HPDE6-E6E7 (cell line): ENCODE results near the gene CTBP2.
"Not testable (repeated sequence)": the region's sequence is repeated elsewhere in the genome, so short reads cannot be mapped to it uniquely, and the experiment has no call there.

ENCODE experiments used
- DNase-seq: peaks from one replicate; pipeline ENCODE4 v3.0.0; 2011; ENCODE audit warnings: missing footprints; ENCODE audit errors: extremely low spot score

CTBP2 gene

GRCh38 chr10:125158601-125159485 lies 1.5 kb downstream of the CTBP2 start:
- DNase-seq, result no peak

- no peak for DNase-seq
Measured at GRCh38 chr10:125158275-125158600, 2.1 kb downstream of the CTBP2 start.

DNA sequence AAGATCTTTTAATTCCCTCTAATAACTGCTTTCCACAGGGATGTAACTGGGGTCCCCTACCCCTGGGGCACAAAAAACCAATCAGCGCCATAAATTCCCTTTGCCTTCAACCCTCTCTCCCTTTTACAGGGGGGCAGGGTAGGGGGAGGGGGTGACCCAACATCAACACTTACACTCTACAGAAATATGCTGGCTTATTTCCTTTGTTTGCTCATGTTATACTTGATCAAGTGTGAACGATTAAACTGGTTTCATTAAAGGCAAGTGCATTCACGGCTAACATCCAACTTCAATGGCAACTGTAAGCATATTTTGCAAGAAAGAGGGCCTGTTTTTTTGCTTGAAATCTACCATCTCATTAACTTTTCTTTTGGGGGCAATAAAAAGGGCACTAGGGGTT lies 2.9 kb downstream of the CTBP2 start:
- no peak for DNase-seq

GRCh38 chr10:125156739-125157480 lies 3.5 kb downstream of the CTBP2 start:
- DNase-seq, result no peak

- no peak for DNase-seq
Measured at GRCh38 chr10:125156196-125156595, 4.2 kb downstream of the CTBP2 start.

- DNase-seq, result no peak
Measured at GRCh38 chr10:125155101-125155500, 5.3 kb downstream of the CTBP2 start.

- DNase-seq, result no peak
Measured at GRCh38 chr10:125154529-125154928, 5.8 kb downstream of the CTBP2 start.

- no peak for DNase-seq
Measured at GRCh38 chr10:125153703-125154490, 6.5 kb downstream of the CTBP2 start.

DNA sequence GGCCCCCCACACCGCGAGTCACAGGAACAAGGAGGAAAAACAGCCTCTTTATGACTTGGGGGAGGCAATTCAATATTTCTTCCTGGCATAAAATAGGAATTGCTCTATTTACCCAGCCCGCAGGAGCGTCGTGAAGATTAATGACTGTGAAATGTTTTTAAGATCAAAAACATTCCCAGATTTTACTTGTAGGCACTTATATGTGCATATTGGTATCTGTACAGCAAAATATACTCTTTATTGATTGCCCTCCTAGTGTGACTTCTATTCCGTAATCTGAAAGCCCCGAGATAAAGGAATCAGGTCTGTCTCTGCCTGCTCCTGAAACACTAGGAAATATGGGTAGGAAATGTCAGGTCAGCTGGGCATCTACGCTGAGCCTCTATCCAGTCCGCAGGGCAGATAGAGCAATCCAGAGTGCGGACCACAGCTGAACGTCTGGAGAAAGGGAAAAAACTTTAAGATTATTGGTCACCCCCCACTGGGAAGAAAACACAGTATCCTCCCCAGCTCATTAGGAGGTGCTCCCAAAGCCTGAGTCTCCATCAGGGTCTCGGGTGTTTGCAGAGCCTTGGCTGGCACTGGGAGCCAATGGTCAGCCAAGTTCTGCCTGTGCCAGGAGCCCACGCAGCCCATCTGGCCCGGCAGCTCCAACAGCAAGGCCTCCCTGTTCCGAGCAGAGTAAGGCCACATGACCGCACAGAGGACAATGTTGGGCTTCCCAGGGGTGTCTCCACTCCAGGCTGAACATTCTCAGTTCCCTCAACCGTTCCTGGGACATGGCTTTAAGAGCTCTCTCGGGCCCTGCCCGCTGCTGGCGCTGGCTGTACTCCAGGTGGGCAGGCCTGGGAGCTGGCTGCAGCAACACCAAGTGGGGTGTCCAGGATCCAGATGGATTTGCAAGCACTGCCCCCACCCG lies 7.7 kb downstream of the CTBP2 start:
- DNase-seq, result no peak

DNA sequence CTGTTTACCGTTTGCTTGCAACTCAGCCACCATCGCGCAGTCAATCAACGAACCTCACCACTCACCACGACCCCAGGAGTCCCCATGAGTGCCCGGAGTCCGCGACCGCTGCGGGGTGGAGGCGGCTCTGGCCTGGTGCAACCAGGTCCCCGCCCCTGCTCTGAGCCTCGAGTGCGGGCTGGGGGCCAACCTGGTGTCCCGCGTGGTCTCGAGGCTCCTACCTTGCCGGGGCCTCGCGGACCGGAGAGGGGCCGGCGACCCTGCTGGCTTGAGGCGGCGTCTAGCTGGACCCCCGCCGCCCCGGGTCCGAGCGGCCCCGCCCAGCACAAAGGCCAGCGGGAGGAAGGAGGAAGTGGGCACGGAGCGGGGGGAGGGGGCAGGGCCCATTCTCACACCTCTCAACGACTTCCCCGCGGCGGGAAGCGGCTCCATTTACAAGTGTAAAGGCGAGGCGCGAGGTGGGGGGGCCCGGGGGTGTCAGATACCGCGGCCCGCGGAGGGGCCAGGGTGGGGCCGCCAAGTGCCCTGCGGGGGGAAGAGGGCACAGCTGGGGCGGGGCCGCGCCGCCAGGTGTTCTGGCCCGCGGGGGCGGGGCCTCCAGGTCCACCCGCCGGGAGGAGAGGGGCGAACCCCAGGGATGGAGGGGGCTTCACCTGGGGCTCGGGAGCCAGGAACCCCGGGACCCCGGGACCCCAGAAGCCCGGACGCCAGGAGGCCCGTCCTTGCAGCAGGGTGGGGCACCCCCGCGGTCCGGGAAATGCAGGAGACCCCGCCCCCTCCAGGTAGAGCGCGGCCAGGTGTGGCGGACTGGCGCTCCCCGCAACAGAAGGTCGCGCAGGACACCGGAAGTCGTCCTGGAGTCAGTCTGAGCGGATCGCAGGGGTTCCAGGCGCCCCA lies 8.6 kb downstream of the CTBP2 start:
- DNase-seq, result no peak

DNA sequence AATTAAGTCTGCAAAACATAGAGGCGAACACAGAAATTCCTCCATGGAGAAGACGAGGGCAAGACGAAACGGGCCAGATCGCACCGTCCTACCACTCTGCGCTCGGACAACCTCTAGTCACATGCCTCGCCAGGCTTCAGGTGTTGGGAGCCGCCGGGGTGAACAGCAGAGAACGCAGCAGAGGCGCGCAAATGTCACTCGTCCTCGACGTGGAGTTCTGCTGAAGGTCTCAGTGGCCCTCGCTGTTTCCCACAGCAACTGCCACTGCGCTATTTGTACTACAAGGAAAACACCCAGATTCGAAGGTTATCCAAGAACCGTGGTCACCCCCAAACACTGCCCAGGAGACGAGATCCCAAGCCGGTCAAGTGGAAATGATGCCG lies 9.2 kb downstream of the CTBP2 start:
- no peak for DNase-seq

DNA sequence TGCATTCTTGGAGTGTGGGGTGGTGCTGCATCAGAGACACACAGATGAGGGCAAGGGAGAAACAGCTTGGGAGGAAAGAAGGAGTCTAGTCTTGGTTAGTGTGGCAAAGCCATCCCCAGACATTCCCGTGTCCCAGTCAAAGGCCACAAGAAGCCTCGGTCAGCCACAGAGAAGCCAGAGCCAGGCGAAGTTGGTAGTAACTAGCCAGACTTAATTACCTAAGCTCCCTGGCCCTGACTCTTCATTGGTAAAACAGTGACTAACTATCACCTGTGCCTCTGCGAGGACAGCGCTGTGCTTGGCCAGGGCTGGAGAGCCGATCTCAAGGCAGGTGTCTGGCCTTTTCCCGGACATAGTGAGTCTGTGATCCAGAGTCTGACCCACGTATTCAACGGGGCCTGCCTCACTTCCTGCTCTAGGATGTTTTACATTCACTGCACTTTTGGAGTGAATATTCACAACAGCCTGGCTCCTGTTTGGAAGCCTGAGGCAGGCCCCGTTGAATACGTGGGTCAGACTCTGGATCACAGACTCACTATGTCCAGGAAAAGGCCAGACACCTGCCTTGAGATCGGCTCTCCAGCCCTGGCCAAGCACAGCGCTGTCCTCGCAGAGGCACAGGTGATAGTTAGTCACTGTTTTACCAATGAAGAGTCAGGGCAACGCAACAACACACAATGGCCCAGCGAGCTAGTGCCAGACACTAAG lies 9.8 kb downstream of the CTBP2 start:
- DNase-seq, result not testable (repeated sequence)

DNA sequence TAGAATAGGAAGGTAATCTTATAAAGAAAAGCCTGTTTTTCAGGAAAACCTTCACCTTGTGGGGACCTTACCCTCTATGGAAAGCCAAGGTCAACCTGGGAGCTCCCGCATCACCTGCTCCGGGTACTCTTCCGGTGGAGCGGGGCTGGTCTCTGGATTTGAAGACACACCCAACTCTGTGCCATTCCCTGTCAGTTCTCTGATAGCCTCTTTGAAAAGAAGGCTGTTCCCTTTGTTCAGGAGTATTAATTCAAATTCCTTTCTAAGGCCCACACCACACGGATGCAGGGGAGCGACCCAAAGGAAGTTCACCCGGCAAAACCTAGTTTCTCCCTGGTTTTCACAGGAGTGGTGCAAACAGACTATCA lies 10.7 kb downstream of the CTBP2 start:
- no peak for DNase-seq

DNA sequence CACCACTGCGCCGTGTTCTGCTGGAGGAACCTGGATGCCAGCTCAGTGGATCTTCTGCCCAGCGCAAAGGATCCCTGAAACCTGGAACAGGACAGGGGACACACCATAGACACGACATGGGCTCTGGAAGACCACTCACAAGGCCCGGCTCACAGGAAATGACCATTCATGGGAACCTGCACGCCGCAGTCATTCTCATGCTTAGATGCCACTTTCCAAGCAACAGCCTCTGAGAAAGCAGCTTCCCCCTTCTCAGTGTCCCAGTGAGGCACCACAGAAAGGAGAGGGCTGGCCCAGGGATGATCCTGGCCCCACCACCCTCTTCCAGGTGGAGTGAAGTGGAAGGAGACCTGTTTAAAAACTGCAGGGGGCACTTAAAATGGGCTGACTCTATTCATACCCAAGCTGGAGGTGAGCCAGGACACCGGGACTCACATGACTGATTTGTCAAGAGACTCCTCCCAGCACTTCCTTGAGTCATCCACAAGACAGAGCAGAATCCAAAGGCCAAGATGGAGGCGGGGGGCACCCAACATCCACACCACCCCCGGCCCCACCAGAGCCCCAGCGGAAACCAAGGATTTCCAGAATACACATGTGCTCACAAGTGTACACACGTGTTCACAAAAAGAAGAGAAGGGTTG lies 11.2 kb downstream of the CTBP2 start:
- peak; percentile 60 for DNase-seq

DNA sequence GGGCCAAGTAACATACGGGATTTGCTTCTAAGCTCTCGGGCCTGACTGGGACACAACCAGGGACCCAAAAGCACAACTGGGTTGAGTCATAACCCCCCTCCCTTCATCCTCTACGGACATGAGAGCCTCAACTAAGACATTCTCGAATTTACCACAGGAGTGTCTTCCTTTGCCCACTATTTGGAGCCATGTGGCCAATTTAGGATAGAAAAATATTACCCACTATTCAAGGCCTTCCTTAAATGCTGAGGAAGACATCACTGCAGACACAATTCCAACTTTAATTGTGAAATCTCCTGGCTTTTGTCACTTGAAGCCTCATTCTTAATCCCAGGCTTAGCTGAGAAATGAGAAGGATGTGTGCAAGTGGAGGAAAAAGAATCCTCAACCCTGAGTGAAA lies 11.8 kb downstream of the CTBP2 start:
- no peak for DNase-seq

GRCh38 chr10:125147971-125148439 lies 12.4 kb downstream of the CTBP2 start:
- no peak for DNase-seq

DNA sequence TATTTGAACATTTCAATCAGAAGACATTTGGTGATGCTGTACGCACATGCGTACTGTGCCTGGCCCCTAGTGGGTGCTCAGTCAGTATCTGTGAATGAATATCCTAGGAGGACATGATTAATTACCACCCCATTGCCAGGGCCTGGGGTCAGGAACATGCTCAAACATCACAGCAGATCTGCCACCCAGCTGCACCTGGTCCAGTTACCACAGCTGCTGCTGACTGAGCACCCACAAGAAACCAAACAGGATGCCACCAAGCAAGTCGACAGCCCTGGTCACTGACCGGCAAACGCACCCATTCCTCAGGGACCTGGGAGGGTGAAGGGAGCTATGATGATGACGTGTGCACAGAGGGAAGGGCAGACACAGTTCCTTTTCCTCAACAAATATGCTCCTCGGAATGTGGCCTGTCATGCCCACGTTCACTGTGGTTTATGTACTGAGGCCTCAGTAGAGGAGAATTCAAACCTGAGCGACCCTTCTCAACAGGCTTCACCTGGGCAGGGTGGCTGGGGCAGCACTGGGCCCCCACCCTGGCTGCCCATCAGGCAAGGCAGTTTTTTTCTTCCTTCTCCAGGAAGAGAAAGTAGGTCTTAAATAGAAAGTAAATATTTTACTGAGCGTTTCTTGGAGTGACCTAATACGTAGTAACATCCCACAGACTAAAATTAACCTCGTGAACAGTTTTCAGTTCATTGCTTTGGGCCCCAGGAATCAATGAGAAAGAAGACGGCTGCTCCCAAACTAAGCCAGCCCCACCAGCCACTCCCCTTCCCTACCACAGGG lies 13.4 kb downstream of the CTBP2 start:
- no peak for DNase-seq

DNA sequence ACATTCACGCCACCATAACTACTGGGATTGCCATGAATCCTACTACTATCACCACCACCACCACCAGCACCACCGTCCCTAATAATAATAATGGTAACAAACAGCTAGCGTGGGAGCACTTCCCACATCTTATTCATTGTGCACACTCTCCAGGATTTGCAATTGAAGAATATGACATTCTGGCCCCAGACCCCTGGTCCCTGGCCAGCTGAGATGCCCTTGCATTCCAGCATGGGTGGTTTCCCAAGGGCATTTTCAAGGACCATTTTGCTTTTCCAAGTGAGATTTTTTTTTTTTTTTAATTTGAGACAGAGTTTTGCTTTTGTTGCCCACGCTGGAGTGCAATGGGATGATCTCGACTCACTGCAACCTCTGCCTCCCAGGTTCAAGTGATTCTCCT lies 14.7 kb downstream of the CTBP2 start:
- DNase-seq, result no peak
